KMS-11 (cell line): ENCODE data around the gene SP100.

Experiments used
- H2AFZ ChIP-seq: fragments of 200-600 bp; sonication (generic); 2 replicates; pipeline ENCODE4 v1.6.1; 2016; ENCODE audit warnings: antibody characterized with exemption, mixed run types, low read depth
- H3K27ac ChIP-seq: fragments of 200-600 bp; sonication (generic); 2 replicates; pipeline ENCODE4 v1.6.1; 2016; ENCODE audit warnings: mild to moderate bottlenecking, mixed run types
- H3K27me3 ChIP-seq: fragments of 200-600 bp; sonication (generic); 2 replicates; pipeline ENCODE4 v1.6.1; 2017; ENCODE audit warnings: mild to moderate bottlenecking, low read depth, mixed run types, moderate library complexity; ENCODE audit not compliant: insufficient read depth
- H3K36me3 ChIP-seq: fragments of 200-600 bp; sonication (generic); 2 replicates; pipeline ENCODE4 v1.6.1; 2017; ENCODE audit warnings: mild to moderate bottlenecking, mixed run types; ENCODE audit not compliant: insufficient read depth
- H3K4me1 ChIP-seq: fragments of 200-600 bp; sonication (generic); 2 replicates; pipeline ENCODE4 v1.6.1; 2016; ENCODE audit warnings: mild to moderate bottlenecking, low read depth, mixed run types; ENCODE audit not compliant: poor library complexity, severe bottlenecking
- H3K4me2 ChIP-seq: fragments of 200-600 bp; sonication (generic); 2 replicates; pipeline ENCODE4 v1.7.0; 2016; ENCODE audit warnings: mild to moderate bottlenecking, mixed run types
- H3K4me3 ChIP-seq: fragments of 200-600 bp; sonication (generic); IDR thresholded peaks from 2 replicates; pipeline ENCODE4 v1.6.1; 2017; ENCODE audit warnings: low read depth, low read length, mixed read lengths; ENCODE audit not compliant: insufficient read depth
- H3K79me2 ChIP-seq: fragments of 200-600 bp; sonication (generic); 2 replicates; pipeline ENCODE4 v1.6.1; 2016; ENCODE audit warnings: low read depth, mixed run types; ENCODE audit not compliant: insufficient read depth
- H3K9ac ChIP-seq: fragments of 200-600 bp; sonication (generic); 2 replicates; pipeline ENCODE4 v1.6.1; 2016; ENCODE audit warnings: mild to moderate bottlenecking, mixed run types
- H4K20me1 ChIP-seq: fragments of 200-600 bp; sonication (generic); 2 replicates; pipeline ENCODE4 v1.6.1; 2016; ENCODE audit warnings: mild to moderate bottlenecking, mixed run types; ENCODE audit not compliant: insufficient read depth
- TF ChIP-seq, protein P1 (sequence below): fragments of 200-600 bp; sonication (generic); conservative IDR thresholded peaks from 2 replicates; pipeline ENCODE4 v1.6.1; 2017; ENCODE audit warnings: low read depth, mild to moderate bottlenecking, antibody characterized with exemption, low read length, moderate library complexity, mixed read lengths

SP100 gene

DNA sequence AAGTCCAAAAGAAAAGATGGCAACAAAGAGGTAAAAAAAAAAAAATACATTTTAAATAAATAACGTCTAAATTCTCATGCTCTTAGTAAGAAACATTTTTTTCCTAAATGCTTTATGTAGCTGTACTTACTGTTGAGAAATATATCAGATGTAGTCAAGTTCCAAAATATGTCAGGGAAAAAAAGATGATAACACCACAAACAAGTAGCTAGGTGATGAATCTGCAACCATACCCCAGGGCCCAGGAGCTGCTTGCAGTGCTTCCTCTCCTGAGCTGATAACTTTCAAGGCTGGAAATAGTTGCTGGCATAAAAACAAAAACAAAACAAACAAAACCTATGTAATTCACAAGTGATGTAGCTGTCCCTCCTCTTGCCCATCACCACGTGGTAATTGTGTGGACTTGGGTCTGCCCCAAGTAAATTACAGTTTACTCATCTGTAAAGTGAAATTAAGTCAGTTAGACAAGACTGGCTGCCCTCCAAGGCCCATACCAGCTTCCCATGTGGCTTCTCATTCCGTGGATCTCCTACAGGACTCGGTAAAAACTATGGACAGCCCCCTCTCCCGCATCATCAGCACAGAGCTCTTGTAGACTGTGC, 82.6 kb downstream of the SP100 start:
- TF ChIP-seq, protein P1, sequence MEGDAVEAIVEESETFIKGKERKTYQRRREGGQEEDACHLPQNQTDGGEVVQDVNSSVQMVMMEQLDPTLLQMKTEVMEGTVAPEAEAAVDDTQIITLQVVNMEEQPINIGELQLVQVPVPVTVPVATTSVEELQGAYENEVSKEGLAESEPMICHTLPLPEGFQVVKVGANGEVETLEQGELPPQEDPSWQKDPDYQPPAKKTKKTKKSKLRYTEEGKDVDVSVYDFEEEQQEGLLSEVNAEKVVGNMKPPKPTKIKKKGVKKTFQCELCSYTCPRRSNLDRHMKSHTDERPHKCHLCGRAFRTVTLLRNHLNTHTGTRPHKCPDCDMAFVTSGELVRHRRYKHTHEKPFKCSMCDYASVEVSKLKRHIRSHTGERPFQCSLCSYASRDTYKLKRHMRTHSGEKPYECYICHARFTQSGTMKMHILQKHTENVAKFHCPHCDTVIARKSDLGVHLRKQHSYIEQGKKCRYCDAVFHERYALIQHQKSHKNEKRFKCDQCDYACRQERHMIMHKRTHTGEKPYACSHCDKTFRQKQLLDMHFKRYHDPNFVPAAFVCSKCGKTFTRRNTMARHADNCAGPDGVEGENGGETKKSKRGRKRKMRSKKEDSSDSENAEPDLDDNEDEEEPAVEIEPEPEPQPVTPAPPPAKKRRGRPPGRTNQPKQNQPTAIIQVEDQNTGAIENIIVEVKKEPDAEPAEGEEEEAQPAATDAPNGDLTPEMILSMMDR = no peak
- no peak overlapping the region for H3K4me2 ChIP-seq
- no peaks in the 10 kb centered on the region for H3K36me3 ChIP-seq
- no peak overlapping the region for H3K9ac ChIP-seq
- no peaks in the 10 kb centered on the region for H3K4me1 ChIP-seq
- H2AFZ ChIP-seq = no peak overlapping the region
- H4K20me1 ChIP-seq = no peaks in the 10 kb centered on the region
- H3K27me3 ChIP-seq = no peaks in the 10 kb centered on the region
- H3K27ac ChIP-seq = no peak overlapping the region
- no peaks in the 10 kb centered on the region for H3K79me2 ChIP-seq
- no peak overlapping the region for H3K4me3 ChIP-seq

DNA sequence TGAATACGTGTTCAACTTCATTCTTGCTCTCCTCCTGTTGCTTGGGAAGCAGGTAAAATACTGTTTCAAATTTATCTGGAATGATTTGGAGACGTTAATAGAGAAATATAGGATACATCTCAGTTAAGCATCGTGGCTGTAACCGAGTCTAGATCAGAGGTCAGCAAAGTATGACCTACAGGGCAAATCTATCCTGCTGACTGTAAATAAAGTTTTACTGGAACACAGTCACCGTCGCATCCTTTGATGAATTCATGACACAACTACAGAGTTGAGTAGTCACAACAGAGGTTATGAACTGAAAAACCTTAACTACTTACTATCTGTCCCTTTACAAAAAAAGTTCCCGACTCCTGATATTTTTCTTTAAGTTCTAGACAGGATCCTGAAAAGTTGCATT, 86.6 kb downstream of the SP100 start:
- Histone ChIP-seq H3K27me3 (no peaks in the 10 kb centered on the region), H2AFZ (no peak overlapping the region), H3K4me3 (no peak overlapping the region), H4K20me1 (no peaks in the 10 kb centered on the region), H3K79me2 (no peaks in the 10 kb centered on the region), H3K4me1 (no peaks in the 10 kb centered on the region), H3K4me2 (no peak overlapping the region), H3K9ac (no peak overlapping the region), H3K36me3 (no peaks in the 10 kb centered on the region), H3K27ac (no peak overlapping the region)
- TF ChIP-seq, protein P1 = no peak

DNA sequence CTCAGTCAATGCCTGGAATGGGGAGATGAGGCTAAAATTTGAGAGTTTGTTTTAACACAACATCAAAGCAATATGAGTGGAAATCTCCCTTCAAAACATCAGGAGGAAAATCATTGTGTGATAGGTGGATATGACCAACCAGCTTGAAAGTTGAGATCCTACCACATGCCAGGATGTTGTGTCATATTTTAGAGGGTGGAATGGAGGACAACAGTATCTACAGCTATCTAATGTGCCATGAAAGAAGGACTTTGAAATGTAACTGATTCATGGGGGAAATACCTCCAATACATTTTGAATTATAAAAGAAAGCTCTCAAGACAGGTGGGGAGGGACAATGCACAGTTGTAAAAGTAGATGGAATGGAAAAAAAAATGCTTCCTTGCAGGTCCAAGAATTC, 87.8 kb downstream of the SP100 start:
- no peak overlapping the region for H2AFZ ChIP-seq
- H4K20me1 ChIP-seq = no peaks in the 10 kb centered on the region
- no peak overlapping the region for H3K27ac ChIP-seq
- no peak overlapping the region for H3K4me2 ChIP-seq
- H3K27me3 ChIP-seq = no peaks in the 10 kb centered on the region
- H3K79me2 ChIP-seq = no peaks in the 10 kb centered on the region
- no peak overlapping the region for H3K4me3 ChIP-seq
- no peaks in the 10 kb centered on the region for H3K36me3 ChIP-seq
- TF ChIP-seq, protein P1 = no peak
- H3K9ac ChIP-seq = no peak overlapping the region
- H3K4me1 ChIP-seq = no peaks in the 10 kb centered on the region

DNA sequence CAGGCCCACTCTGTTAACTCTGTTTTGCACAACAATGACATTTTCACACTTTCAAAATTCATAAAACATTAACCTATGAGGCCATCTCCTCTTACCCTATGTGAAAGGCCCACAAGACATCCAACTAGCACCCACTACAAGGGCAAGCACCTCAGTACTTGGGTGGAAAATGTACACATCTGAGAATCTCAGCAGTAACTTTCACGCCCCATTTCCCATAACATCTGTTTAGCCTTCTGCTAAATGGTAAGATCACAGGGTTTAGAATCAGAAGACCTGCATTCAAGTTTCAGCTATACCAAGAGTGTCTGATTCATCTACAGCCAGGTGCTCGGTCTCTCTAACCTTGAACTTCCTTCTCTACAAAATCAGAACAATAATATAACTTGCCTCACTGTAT, 89.2 kb downstream of the SP100 start:
- H3K36me3 ChIP-seq = no peaks in the 10 kb centered on the region
- no peak overlapping the region for H3K27ac ChIP-seq
- TF ChIP-seq, protein P1 = no peak
- no peak overlapping the region for H3K4me2 ChIP-seq
- H4K20me1 ChIP-seq = no peaks in the 10 kb centered on the region
- H3K9ac ChIP-seq = no peak overlapping the region
- no peak overlapping the region for H3K4me3 ChIP-seq
- no peaks in the 10 kb centered on the region for H3K79me2 ChIP-seq
- H3K27me3 ChIP-seq = no peaks in the 10 kb centered on the region
- H3K4me1 ChIP-seq = no peaks in the 10 kb centered on the region
- H2AFZ ChIP-seq = no peak overlapping the region
